Activated CD4-positive, alpha-beta memory T cell treated with anti-CD3 and anti-CD28 coated beads, Interleukin-2, amount 10 ng/mL, durations not matched to agents 7 days and 5 days (primary cell): ENCODE results near the gene PLD6. TPM values are rescaled to one million over a fixed set of nuclear protein-coding genes. Genes with fewer than 3 reads are reported as not detected.

ENCODE experiments used
- CTCF ChIA-PET: fragments of 350-600 bp; sonication (Branson Sonifier 250); formaldehyde crosslinking; loops from one replicate; lab custom pipeline; 2021; ENCODE audit warnings: antibody characterized with exemption, inconsistent platforms; lab: Charles Lee
- POLR2A ChIA-PET: fragments of 350-600 bp; sonication (Branson Sonifier 250); formaldehyde crosslinking; loops from one replicate; lab custom pipeline; 2021; ENCODE audit warnings: antibody characterized with exemption; lab: Charles Lee
- DNase-seq: peaks from one replicate; pipeline ENCODE4 v3.0.0-alpha.2; 2020
- H3K27ac Mint-ChIP-seq: one replicate; pipeline ENCODE4 v1.8.0; 2021; ENCODE audit warnings: mild to moderate bottlenecking, mixed read lengths
- H3K27me3 Mint-ChIP-seq: one replicate; pipeline ENCODE4 v1.8.0; 2021; ENCODE audit warnings: mixed read lengths
- H3K36me3 Mint-ChIP-seq: one replicate; pipeline ENCODE4 v1.8.0; 2021; ENCODE audit warnings: low read depth, mixed read lengths
- H3K4me1 Mint-ChIP-seq: one replicate; pipeline ENCODE4 v1.8.0; 2021; ENCODE audit warnings: mixed read lengths
- H3K4me3 Mint-ChIP-seq: one replicate; pipeline ENCODE4 v1.8.0; 2021; ENCODE audit warnings: mild to moderate bottlenecking, mixed read lengths
- H3K9me3 Mint-ChIP-seq: one replicate; pipeline ENCODE4 v1.8.0; 2021; ENCODE audit warnings: mixed read lengths
- total RNA-seq, 2 experiments: library from RNA; stranded (reverse); gene quantifications; one replicate each; pipeline ENCODE4 v1.2.3, GENCODE V29; 2021

PLD6 gene
- total RNA-seq, 2 experiments from 2014 or later = 6.3 to 6.6 TPM

GRCh38 chr17:17223736-17224135 lies 17.6 kb upstream of the PLD6 start:
- ChIA-PET POLR2A (no interaction called here), CTCF (no interaction called here)
- Mint-ChIP-seq H3K27ac (no peak overlapping the region), H3K36me3 (peaks cover 64% of the 10 kb centered on the region), H3K9me3 (no peaks in the 10 kb centered on the region), H3K27me3 (no peaks in the 10 kb centered on the region), H3K4me3 (no peak overlapping the region), H3K4me1 (no peaks in the 10 kb centered on the region)
- DNase-seq = no peak

GRCh38 chr17:17221329-17221728 lies 15.2 kb upstream of the PLD6 start:
- POLR2A ChIA-PET = interaction anchor here (1.3 kb wide), 1 partner anchor 11 kb away, joined by 3 read pairs; no protein-coding TSS in a partner anchor
- H3K4me3 Mint-ChIP-seq = no peak overlapping the region
- H3K4me1 Mint-ChIP-seq = no peaks in the 10 kb centered on the region
- CTCF ChIA-PET = no interaction called here
- H3K27ac Mint-ChIP-seq = no peak overlapping the region
- peaks cover 61% of the 10 kb centered on the region for H3K36me3 Mint-ChIP-seq
- no peaks in the 10 kb centered on the region for H3K27me3 Mint-ChIP-seq
- no peaks in the 10 kb centered on the region for H3K9me3 Mint-ChIP-seq
- no peak for DNase-seq

GRCh38 chr17:17220529-17220928 lies 14.4 kb upstream of the PLD6 start:
- H3K4me1 Mint-ChIP-seq = no peaks in the 10 kb centered on the region
- ChIA-PET POLR2A (interaction anchor here (1.2 to 1.6 kb wide), 3 partner anchors 10 to 16 kb away, joined by 3 to 4 read pairs (median 3); partner anchors contain the start of gene FLCN), CTCF (no interaction called here)
- H3K36me3 Mint-ChIP-seq = peaks cover 61% of the 10 kb centered on the region
- H3K9me3 Mint-ChIP-seq = no peaks in the 10 kb centered on the region
- no peaks in the 10 kb centered on the region for H3K27me3 Mint-ChIP-seq
- H3K27ac Mint-ChIP-seq = no peak overlapping the region
- no peak overlapping the region for H3K4me3 Mint-ChIP-seq
- DNase-seq = no peak

DNA sequence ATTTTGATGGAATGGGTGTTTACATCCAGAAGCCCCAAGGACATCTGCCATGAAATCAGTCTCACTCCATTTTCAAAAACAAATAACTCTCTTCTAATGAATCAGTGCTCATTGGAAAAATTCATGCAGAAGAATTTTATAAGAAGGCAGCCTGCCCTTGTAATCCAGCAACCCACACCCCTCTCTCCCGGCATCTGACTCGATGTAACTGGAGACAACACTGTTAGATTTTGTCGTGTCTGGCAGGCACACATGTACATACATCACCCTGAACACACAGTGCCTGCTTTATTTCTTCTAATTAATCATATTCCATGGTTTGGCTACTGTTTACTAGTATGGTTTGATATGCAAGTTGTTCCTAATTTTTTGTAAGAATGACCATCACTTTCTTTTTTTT lies 11.9 kb upstream of the PLD6 start:
- POLR2A ChIA-PET = no interaction called here
- Mint-ChIP-seq H3K4me3 (no peak overlapping the region), H3K9me3 (no peaks in the 10 kb centered on the region), H3K27me3 (no peaks in the 10 kb centered on the region), H3K36me3 (peaks cover 52% of the 10 kb centered on the region), H3K27ac (no peak overlapping the region), H3K4me1 (no peaks in the 10 kb centered on the region)
- DNase-seq = no peak
- CTCF ChIA-PET = no interaction called here

DNA sequence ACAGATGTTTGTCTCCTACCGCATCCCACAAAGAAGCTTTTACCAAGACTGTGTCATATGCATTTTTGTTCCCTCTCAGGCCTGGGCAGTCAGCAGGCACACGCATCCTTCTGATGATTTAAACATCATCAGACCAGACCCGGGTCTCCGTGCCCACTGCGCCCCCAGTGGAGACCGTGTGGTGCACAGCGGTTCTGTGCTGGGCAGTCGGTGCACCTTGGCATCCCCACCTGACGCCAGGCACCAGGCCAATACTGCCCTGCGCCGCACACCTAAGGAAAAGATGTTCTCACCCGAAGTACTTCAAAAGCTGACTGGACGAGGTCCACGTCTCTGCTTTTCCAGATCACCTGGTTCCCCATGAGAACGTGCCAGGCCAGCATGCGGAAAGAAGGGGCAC lies 10.6 kb upstream of the PLD6 start:
- H3K27me3 Mint-ChIP-seq = no peaks in the 10 kb centered on the region
- DNase-seq = no peak
- no peaks in the 10 kb centered on the region for H3K4me1 Mint-ChIP-seq
- H3K9me3 Mint-ChIP-seq = no peaks in the 10 kb centered on the region
- H3K4me3 Mint-ChIP-seq = no peak overlapping the region
- H3K27ac Mint-ChIP-seq = no peak overlapping the region
- POLR2A ChIA-PET = interaction anchor here (1.5 kb wide), 1 partner anchor 9 kb away, joined by 3 read pairs; no protein-coding TSS in a partner anchor
- H3K36me3 Mint-ChIP-seq = peaks cover 49% of the 10 kb centered on the region
- CTCF ChIA-PET = interaction anchor here (0.7 kb wide), 1 partner anchor 28 kb away, joined by 3 read pairs; no protein-coding TSS in a partner anchor

DNA sequence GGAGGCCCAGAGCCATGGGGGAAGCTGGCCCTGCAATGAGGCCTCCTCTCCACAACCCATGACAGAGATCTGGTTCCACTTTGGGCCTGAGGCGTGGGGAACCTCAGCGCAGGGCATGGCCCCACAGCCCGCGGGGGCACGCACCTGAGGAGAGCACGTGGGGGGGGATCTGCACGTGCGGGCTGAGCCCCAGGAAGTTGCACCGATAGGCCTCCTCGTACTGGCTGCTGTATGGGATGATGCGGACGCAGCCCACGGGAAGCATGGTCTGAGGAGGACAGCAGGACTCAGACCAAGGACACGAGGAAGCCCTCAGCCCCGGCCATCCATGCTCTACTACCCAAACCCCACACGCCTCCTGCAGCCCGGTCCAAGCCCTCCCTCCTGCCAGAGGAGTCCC lies 10.1 kb upstream of the PLD6 start:
- Mint-ChIP-seq H3K36me3 (peaks cover 45% of the 10 kb centered on the region), H3K9me3 (no peaks in the 10 kb centered on the region), H3K4me1 (no peaks in the 10 kb centered on the region), H3K27ac (no peak overlapping the region), H3K27me3 (no peaks in the 10 kb centered on the region), H3K4me3 (no peak overlapping the region)
- ChIA-PET CTCF (no interaction called here), POLR2A (interaction anchor here (1.5 kb wide), 1 partner anchor 9 kb away, joined by 3 read pairs; no protein-coding TSS in a partner anchor)
- DNase-seq = no peak

DNA sequence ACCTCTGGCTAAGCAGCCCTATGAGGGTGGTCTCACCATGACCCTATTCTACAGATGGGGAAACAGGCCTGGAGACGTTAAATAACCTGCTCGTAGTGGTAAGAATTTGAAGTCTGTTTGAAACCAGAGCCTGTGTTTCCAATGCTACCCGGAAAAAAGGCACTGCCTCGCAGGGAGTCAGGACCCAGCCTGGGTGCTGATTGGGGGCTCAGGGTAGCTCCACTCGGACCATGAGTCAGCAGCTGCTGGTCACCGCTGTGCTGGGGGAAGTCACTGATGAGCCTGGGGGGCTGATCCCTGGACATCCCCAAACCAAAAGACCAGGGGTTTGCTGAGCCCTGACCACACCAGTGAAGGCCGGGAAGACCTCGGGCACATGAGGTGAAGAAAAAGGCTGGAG lies 9.4 kb upstream of the PLD6 start:
- Mint-ChIP-seq H3K4me1 (no peaks in the 10 kb centered on the region), H3K9me3 (no peaks in the 10 kb centered on the region), H3K36me3 (peaks cover 43% of the 10 kb centered on the region), H3K4me3 (no peak overlapping the region), H3K27me3 (no peaks in the 10 kb centered on the region), H3K27ac (no peak overlapping the region)
- POLR2A ChIA-PET = interaction anchor here (1.5 kb wide), 1 partner anchor 8 kb away, joined by 3 read pairs; no protein-coding TSS in a partner anchor
- no peak for DNase-seq
- CTCF ChIA-PET = no interaction called here

DNA sequence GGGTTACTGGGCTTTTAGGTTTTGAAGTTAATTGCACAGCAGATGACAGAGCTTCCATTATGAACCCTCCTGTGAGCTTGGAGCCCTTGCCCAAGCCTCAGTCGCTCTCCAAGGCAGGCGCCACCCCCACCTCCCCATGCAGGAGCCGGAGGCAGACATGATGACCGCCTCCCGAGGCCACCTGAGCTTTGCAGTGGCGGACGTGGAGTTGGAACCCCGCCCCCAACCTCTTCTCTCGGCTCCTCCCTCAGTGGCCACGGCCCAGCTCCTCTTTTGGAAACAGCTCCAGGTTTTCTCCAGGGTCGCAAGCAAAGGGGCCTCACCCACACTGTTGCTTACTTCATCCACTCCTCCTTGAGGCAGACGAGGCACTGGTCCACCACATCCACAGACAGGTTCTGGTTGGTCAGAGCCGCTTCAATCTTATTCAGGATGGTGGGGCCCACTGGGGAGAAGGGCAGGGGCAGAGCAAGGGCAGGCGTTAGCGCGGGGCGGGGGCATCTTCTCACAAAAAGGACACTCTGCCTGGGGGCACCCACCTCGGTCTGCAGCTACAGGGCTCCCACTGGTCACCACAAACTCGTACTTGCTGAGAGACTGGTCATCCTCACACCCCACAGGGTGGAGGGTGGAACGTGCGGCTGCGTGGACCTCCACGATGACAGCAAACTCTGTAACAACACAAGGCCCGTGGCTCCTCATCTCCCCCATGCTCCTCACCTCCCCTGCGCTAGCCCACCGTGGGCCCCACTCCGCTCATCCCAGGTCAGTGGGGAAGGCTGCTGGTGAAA lies 8.7 kb upstream of the PLD6 start:
- Mint-ChIP-seq H3K27me3 (no peaks in the 10 kb centered on the region), H3K9me3 (no peaks in the 10 kb centered on the region), H3K36me3 (peaks cover 38% of the 10 kb centered on the region), H3K4me1 (no peaks in the 10 kb centered on the region), H3K27ac (no peak overlapping the region), H3K4me3 (no peak overlapping the region)
- POLR2A ChIA-PET = no interaction called here
- CTCF ChIA-PET = no interaction called here
- DNase-seq = no peak

DNA sequence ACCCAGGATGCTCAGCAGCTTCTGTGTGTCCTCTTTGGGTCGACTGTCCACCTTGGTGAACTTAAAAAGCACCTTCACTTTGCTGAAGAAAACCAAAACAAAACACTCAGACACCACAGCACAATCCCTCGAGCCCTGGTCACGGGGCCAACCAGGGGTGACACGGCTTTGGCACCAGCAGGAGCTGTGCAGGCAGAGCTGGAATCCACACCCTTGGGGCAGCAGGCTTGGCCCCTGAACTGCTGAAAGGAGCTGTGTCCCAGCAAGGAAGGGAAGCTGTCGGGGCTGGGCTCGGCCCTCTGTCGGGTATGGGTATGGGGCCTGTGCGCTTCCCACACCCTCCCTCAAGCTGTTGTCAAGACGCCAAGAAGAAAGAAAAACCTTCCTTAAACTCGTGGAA lies 7.6 kb upstream of the PLD6 start:
- Mint-ChIP-seq H3K4me3 (no peak overlapping the region), H3K36me3 (peaks cover 38% of the 10 kb centered on the region), H3K27ac (no peak overlapping the region), H3K27me3 (no peaks in the 10 kb centered on the region), H3K4me1 (no peaks in the 10 kb centered on the region), H3K9me3 (no peaks in the 10 kb centered on the region)
- ChIA-PET CTCF (interaction anchor here (1.1 kb wide), 1 partner anchor 72 kb away, joined by 3 read pairs; no protein-coding TSS in a partner anchor), POLR2A (interaction anchor here (1.2 kb wide), 1 partner anchor 30 kb away, joined by 3 read pairs; no protein-coding TSS in a partner anchor)
- no peak for DNase-seq

DNA sequence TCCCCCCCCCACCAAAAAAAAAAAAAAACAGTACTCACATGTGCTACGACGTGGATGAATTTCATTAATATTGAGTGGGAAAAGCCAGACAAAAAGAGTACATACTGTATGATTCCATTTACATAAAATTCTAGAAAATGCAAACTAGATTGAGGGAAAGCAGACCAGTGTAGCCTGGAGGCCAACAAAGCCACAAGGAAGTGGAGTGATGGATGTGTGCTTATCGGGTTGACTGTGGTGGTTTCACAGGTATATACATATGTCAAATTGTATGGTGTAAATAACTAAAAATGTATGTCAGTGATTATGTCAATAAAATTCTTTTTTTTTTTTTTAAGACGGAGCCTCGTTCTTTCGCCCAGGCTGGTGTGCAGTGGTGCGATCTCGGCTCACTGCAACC lies 1.9 kb upstream of the PLD6 start:
- no peaks in the 10 kb centered on the region for H3K9me3 Mint-ChIP-seq
- no peak for DNase-seq
- H3K4me1 Mint-ChIP-seq = peaks cover 30% of the 10 kb centered on the region
- no peaks in the 10 kb centered on the region for H3K27me3 Mint-ChIP-seq
- POLR2A ChIA-PET = interaction anchor here (0.7 to 6.3 kb wide), 6 partner anchors 8 to 211 kb away, joined by 3 to 49 read pairs (median 6); partner anchors contain the start of gene FLCN
- peaks cover 15% of the 10 kb centered on the region for H3K36me3 Mint-ChIP-seq
- no peak overlapping the region for H3K4me3 Mint-ChIP-seq
- CTCF ChIA-PET = interaction anchor here (1.2 to 1.5 kb wide), 2 partner anchors 46 to 66 kb away, joined by 3 read pairs; no protein-coding TSS in a partner anchor
- H3K27ac Mint-ChIP-seq = no peak overlapping the region

GRCh38 chr17:17206913-17207335 lies 791 bp upstream of the PLD6 start:
- no peaks in the 10 kb centered on the region for H3K9me3 Mint-ChIP-seq
- DNase-seq = no peak
- ChIA-PET POLR2A (interaction anchor here (0.9 to 6.3 kb wide), 8 partner anchors 9 to 57 kb away, joined by 3 to 49 read pairs (median 4); partner anchors contain the start of gene FLCN), CTCF (interaction anchor here (0.7 to 1.6 kb wide), 4 partner anchors 10 to 65 kb away, joined by 3 to 4 read pairs (median 3); no protein-coding TSS in a partner anchor)
- H3K4me3 Mint-ChIP-seq = peak overlapping the region; percentile 43
- H3K4me1 Mint-ChIP-seq = peaks cover 31% of the 10 kb centered on the region
- H3K27ac Mint-ChIP-seq = no peak overlapping the region
- H3K36me3 Mint-ChIP-seq = peaks cover 20% of the 10 kb centered on the region
- no peaks in the 10 kb centered on the region for H3K27me3 Mint-ChIP-seq

- peak overlapping the region; percentile 83 for H3K4me3 Mint-ChIP-seq
- H3K4me1 Mint-ChIP-seq = peaks cover 31% of the 10 kb centered on the region
- H3K27ac Mint-ChIP-seq = peak overlapping the region; percentile 73
- POLR2A ChIA-PET = interaction anchor here (0.8 to 6.3 kb wide), 15 partner anchors 10 to 218 kb away, joined by 3 to 49 read pairs (median 5); partner anchors contain the start of genes FLCN and MPRIP
- CTCF ChIA-PET = interaction anchor here (0.7 to 1.6 kb wide), 4 partner anchors 9 to 64 kb away, joined by 3 read pairs; no protein-coding TSS in a partner anchor
- no peaks in the 10 kb centered on the region for H3K27me3 Mint-ChIP-seq
- H3K9me3 Mint-ChIP-seq = no peaks in the 10 kb centered on the region
- peak; percentile 68 for DNase-seq
- peaks cover 24% of the 10 kb centered on the region for H3K36me3 Mint-ChIP-seq
Measured at GRCh38 chr17:17205368-17206123, 587 bp downstream of the PLD6 start.
